Measurements from ENCODE around the gene PTPRS. TPM values are rescaled to one million over a fixed set of nuclear protein-coding genes. Genes with fewer than 3 reads are reported as not detected.

Gene PTPRS
- total RNA-seq, 2 experiments from 2014 or later = 0.05 TPM; not detected in 1

GRCh38 chr19:5312058-5312457 is 28.6 kb downstream of the PTPRS start:
- Mint-ChIP-seq H3K36me3 (ENCODE audit: low read depth) (no peaks in the 10 kb centered on the region), H3K4me3 (no peak overlapping the region), H3K9me3 (ENCODE audit: insufficient read depth) (no peaks in the 10 kb centered on the region), H3K27me3 (ENCODE audit: low read depth) (peaks cover 10% of the 10 kb centered on the region), H3K4me1 (ENCODE audit: low read depth) (no peaks in the 10 kb centered on the region), H3K27ac (no peak overlapping the region)
- POLR2A ChIA-PET = no interaction called here
- ATAC-seq = no peak
- CTCF ChIA-PET = interaction anchor here (1.0 kb wide), 1 partner anchor 41 kb away, joined by 3 read pairs; no protein-coding TSS in a partner anchor
- no peak for DNase-seq

- no peaks in the 10 kb centered on the region for H3K36me3 Mint-ChIP-seq (ENCODE audit: low read depth)
- H3K4me3 Mint-ChIP-seq = no peak overlapping the region
- H3K27me3 Mint-ChIP-seq (ENCODE audit: low read depth) = peaks cover 8% of the 10 kb centered on the region
- DNase-seq (no peak), ATAC-seq (no peak)
- ChIA-PET CTCF (interaction anchor here (0.6 kb wide), 1 partner anchor 497 kb away, joined by 3 read pairs; no protein-coding TSS in a partner anchor), POLR2A (no interaction called here)
- no peak overlapping the region for H3K27ac Mint-ChIP-seq
- H3K9me3 Mint-ChIP-seq (ENCODE audit: insufficient read depth) = no peaks in the 10 kb centered on the region
- H3K4me1 Mint-ChIP-seq (ENCODE audit: low read depth) = no peaks in the 10 kb centered on the region
Observed at GRCh38 chr19:5309438-5310204, 31.0 kb downstream of the PTPRS start.

- DNase-seq = no peak
- Mint-ChIP-seq H3K27ac (no peak overlapping the region), H3K27me3 (ENCODE audit: low read depth) (peaks cover 7% of the 10 kb centered on the region), H3K9me3 (ENCODE audit: insufficient read depth) (no peaks in the 10 kb centered on the region), H3K36me3 (ENCODE audit: low read depth) (no peaks in the 10 kb centered on the region), H3K4me1 (ENCODE audit: low read depth) (no peaks in the 10 kb centered on the region), H3K4me3 (no peak overlapping the region)
- POLR2A ChIA-PET = no interaction called here
- CTCF ChIA-PET = no interaction called here
- ATAC-seq = no peak
Observed at GRCh38 chr19:5308451-5309437, 31.9 kb downstream of the PTPRS start.

GRCh38 chr19:5307655-5308054 is 33.0 kb downstream of the PTPRS start:
- H3K36me3 Mint-ChIP-seq (ENCODE audit: low read depth) = no peaks in the 10 kb centered on the region
- CTCF ChIA-PET = no interaction called here

GRCh38 chr19:5305163-5305562 is 35.4 kb downstream of the PTPRS start:
- Mint-ChIP-seq H3K4me3 (no peak overlapping the region), H3K36me3 (ENCODE audit: low read depth) (no peaks in the 10 kb centered on the region), H3K9me3 (ENCODE audit: insufficient read depth) (no peaks in the 10 kb centered on the region), H3K4me1 (ENCODE audit: low read depth) (no peaks in the 10 kb centered on the region), H3K27ac (no peak overlapping the region), H3K27me3 (ENCODE audit: low read depth) (peaks cover 3% of the 10 kb centered on the region)
- no peak for ATAC-seq
- no peak for DNase-seq
- ChIA-PET CTCF (no interaction called here), POLR2A (no interaction called here)

More at GRCh38 chr19:5307655-5308054, 33.0 kb downstream of the PTPRS start:
- no peaks in the 10 kb centered on the region for H3K9me3 Mint-ChIP-seq (ENCODE audit: insufficient read depth)
- no peak overlapping the region for H3K4me3 Mint-ChIP-seq
- H3K4me1 Mint-ChIP-seq (ENCODE audit: low read depth) = no peaks in the 10 kb centered on the region
- H3K27me3 Mint-ChIP-seq (ENCODE audit: low read depth) = peaks cover 4% of the 10 kb centered on the region
- POLR2A ChIA-PET = no interaction called here
- no peak overlapping the region for H3K27ac Mint-ChIP-seq
- ATAC-seq (no peak), DNase-seq (no peak)

- DNase-seq (no peak), ATAC-seq (no peak)
- H3K4me1 Mint-ChIP-seq (ENCODE audit: low read depth) = no peaks in the 10 kb centered on the region
- ChIA-PET POLR2A (no interaction called here), CTCF (no interaction called here)
- no peaks in the 10 kb centered on the region for H3K9me3 Mint-ChIP-seq (ENCODE audit: insufficient read depth)
- no peak overlapping the region for H3K4me3 Mint-ChIP-seq
- H3K27me3 Mint-ChIP-seq (ENCODE audit: low read depth) = peaks cover 3% of the 10 kb centered on the region
- no peaks in the 10 kb centered on the region for H3K36me3 Mint-ChIP-seq (ENCODE audit: low read depth)
- H3K27ac Mint-ChIP-seq = no peak overlapping the region
Observed at GRCh38 chr19:5304486-5304885, 36.1 kb downstream of the PTPRS start.

GRCh38 chr19:5303208-5303607 is 37.4 kb downstream of the PTPRS start:
- ChIA-PET CTCF (no interaction called here), POLR2A (no interaction called here)
- H3K4me3 Mint-ChIP-seq = no peak overlapping the region
- H3K4me1 Mint-ChIP-seq (ENCODE audit: low read depth) = no peaks in the 10 kb centered on the region
- no peak overlapping the region for H3K27ac Mint-ChIP-seq
- H3K27me3 Mint-ChIP-seq (ENCODE audit: low read depth) = peaks cover 3% of the 10 kb centered on the region
- no peaks in the 10 kb centered on the region for H3K36me3 Mint-ChIP-seq (ENCODE audit: low read depth)
- no peaks in the 10 kb centered on the region for H3K9me3 Mint-ChIP-seq (ENCODE audit: insufficient read depth)
- DNase-seq (no peak), ATAC-seq (no peak)

- no peaks in the 10 kb centered on the region for H3K36me3 Mint-ChIP-seq (ENCODE audit: low read depth)
- ChIA-PET CTCF (no interaction called here), POLR2A (no interaction called here)
- H3K4me1 Mint-ChIP-seq (ENCODE audit: low read depth) = no peaks in the 10 kb centered on the region
- ATAC-seq = no peak
- no peak overlapping the region for H3K4me3 Mint-ChIP-seq
- DNase-seq = no peak
- no peaks in the 10 kb centered on the region for H3K9me3 Mint-ChIP-seq (ENCODE audit: insufficient read depth)
- H3K27ac Mint-ChIP-seq = no peak overlapping the region
- H3K27me3 Mint-ChIP-seq (ENCODE audit: low read depth) = peaks cover 3% of the 10 kb centered on the region
Observed at GRCh38 chr19:5302396-5302795, 38.2 kb downstream of the PTPRS start.

GRCh38 chr19:5299137-5299536 is 41.5 kb downstream of the PTPRS start:
- Mint-ChIP-seq H3K36me3 (ENCODE audit: low read depth) (no peaks in the 10 kb centered on the region), H3K27ac (no peak overlapping the region), H3K4me1 (ENCODE audit: low read depth) (no peaks in the 10 kb centered on the region), H3K4me3 (no peak overlapping the region), H3K27me3 (ENCODE audit: low read depth) (peaks cover 4% of the 10 kb centered on the region), H3K9me3 (ENCODE audit: insufficient read depth) (no peaks in the 10 kb centered on the region)
- DNase-seq = no peak
- ChIA-PET CTCF (no interaction called here), POLR2A (no interaction called here)
- no peak for ATAC-seq

- H3K4me3 Mint-ChIP-seq = no peak overlapping the region
- DNase-seq (no peak), ATAC-seq (no peak)
- H3K27ac Mint-ChIP-seq = no peak overlapping the region
- no peaks in the 10 kb centered on the region for H3K4me1 Mint-ChIP-seq (ENCODE audit: low read depth)
- H3K36me3 Mint-ChIP-seq (ENCODE audit: low read depth) = no peaks in the 10 kb centered on the region
- ChIA-PET CTCF (no interaction called here), POLR2A (no interaction called here)
- H3K27me3 Mint-ChIP-seq (ENCODE audit: low read depth) = peaks cover 7% of the 10 kb centered on the region
- no peaks in the 10 kb centered on the region for H3K9me3 Mint-ChIP-seq (ENCODE audit: insufficient read depth)
Observed at GRCh38 chr19:5298471-5298901, 42.1 kb downstream of the PTPRS start.

- Mint-ChIP-seq H3K4me3 (no peak overlapping the region), H3K36me3 (ENCODE audit: low read depth) (no peaks in the 10 kb centered on the region), H3K27ac (no peak overlapping the region), H3K4me1 (ENCODE audit: low read depth) (no peaks in the 10 kb centered on the region), H3K9me3 (ENCODE audit: insufficient read depth) (no peaks in the 10 kb centered on the region), H3K27me3 (ENCODE audit: low read depth) (peaks cover 9% of the 10 kb centered on the region)
- ChIA-PET CTCF (no interaction called here), POLR2A (no interaction called here)
- ATAC-seq = no peak
- no peak for DNase-seq
Observed at GRCh38 chr19:5297272-5297669, 43.3 kb downstream of the PTPRS start.

Data from activated CD8-positive, alpha-beta T cell treated with anti-CD3 and anti-CD28 coated beads, Interleukin-2, amount 10 ng/mL, durations not matched to agents 7 days and 5 days (primary cell).